Measurements from ENCODE around the gene CTPS2.

Gene CTPS2

DNA sequence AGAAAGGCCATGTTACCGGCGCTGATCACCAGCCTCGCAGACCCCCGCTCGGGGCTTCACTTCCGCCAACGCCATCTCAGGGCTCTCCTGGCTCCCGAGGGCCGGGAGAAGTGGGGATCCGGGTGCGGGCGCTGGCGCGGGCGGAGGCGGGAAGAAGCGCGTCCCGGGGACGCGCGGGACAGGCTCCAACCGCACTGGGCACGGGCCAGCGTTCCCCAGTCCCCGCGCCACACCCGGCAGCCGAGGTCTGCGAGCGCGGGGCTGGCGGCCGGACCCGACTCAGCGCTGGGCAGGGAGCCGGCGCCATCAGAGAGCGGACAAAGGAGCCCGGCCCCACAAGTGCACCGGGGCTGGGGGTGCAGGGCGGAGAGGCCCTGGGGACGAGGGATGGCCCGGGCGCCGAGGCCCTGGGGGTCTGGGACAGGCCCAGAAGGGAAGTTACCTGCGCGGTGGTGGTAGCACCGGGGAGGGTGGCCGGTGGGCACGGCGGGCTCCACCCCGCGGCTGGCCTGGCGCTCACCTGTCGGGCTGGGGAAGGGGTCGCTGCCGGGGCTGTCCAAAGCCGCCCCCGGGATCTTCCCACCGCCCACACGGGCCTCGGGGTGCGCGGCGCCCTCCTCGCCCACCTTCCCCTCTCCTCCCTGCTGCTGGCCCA is 449 bp downstream of the CTPS2 start:
- no peak for DNase-seq

DNA sequence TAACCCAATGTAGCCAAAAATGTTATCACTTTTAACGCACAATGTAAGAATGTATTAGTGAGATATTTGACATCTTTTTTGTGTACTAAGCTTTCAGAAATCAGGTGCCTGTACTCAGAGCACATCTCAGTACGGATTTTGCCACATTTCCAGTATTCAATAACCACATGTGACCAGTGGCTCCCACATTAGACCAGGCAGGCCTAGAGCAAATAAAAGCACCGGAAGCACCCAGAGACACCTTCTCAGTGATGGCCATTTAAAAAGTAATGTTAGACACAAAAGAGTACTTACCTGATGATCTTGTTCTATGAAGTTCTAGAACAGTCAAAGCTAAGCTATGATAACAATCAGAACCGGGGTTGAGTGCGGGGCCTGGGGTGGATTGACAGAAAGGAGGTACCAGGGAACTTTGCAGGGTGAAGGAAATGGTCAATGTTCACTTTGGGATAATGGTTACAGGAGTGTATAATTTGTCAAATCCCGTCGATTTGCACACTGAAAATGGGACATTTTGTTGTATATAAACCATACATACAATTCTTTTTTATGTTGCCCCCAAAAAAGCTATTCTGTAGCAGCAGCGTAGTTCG is 1.2 kb downstream of the CTPS2 start:
- no peak for DNase-seq

DNA sequence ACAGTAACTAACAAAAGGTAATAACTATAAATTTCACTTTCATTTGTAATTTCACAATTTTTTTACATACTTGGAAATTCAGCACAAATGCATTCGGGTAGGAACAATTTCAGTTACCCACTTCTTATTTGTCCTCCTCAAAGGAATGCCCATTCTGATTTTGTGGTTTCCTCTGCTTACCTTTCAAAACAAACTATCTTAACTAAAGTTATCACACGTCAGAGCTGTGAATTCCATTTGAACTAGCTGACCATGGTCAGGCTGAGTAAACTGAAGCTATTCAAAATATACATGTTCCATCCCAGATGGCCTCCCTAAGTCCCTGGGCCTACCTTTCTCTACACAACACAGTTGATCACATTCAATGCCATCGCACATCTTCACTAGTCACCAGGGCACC is 4.5 kb downstream of the CTPS2 start:
- no peak for DNase-seq

DNA sequence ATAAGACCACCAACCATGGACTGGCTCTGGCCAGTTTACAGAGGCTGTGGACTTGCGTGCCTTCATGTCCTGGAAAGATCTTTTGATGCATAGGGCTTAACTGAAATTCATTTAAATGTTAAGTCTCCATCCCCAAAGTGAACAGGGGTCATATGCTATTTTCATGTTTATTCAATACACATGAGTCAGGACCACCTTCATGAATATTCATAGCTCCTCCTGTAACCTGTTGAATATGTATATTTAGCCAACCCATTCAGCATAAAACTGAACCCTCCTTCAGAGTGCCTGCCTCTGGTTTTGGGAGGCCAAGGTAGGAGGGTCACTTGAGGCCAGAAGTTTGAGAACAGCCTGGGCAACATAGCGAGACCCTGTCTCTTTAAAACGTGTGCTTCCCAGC is 7.1 kb downstream of the CTPS2 start:
- no peak for DNase-seq

DNA sequence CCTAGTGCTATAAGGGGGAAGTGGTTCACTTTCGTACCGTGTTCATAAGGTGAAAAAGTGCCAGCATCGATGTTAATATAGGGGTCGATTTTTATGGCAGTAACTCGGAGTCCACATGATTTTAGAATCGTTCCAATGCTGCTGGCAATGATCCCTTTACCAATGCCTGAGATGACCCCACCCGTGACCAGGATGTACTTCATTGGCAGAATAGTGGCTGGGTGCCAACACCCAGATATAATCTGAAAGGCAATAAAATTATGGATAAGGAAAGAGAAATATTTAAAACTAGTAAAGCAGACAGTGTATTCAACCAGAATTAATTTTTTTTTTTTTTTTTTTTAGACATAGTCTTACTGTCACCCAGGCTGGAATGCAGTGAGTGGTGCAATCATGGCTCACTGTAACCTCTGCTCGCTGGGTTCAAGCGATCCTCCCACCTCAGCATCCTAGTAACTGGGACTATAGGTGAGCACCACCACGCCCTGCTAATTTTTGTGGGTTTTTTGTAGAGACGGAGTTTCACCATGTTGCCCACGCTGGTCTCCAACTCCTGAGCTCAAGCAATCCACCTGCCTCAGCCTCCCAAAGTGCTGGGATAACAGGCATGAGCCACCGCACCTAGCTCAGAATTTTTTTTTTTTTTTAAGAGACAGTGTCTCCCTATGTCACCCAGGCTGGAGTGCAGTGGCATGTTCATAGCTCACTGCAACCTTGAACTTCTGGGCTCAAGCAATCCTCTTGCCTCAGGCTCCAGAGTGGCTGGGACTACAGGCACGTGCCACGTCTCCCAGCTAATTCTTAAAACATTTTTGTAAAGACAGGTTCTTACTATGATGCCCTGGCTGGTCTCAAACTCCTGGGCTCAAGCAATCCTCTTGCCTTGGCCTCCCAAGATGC is 9.5 kb downstream of the CTPS2 start:
- no peak for DNase-seq

DNA sequence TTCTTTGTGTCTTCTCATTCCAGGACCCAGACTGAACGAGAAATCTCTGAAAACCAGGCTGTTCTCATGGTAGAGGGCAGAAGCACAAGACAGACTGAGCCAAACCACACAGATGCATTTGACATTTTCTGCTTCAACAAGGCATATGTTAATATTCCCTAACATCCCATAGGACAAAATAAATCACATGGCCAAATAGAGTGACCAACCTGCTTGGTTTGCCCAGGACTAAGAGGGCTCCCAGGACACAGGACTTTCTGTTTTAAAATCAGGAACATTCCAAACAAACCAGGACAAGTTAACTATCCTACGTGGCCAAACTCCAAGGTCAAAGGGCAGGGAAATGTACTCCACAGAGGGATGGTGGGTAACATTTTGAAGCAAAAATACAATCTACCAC is 11.7 kb downstream of the CTPS2 start:
- DNase-seq: no peak

DNA sequence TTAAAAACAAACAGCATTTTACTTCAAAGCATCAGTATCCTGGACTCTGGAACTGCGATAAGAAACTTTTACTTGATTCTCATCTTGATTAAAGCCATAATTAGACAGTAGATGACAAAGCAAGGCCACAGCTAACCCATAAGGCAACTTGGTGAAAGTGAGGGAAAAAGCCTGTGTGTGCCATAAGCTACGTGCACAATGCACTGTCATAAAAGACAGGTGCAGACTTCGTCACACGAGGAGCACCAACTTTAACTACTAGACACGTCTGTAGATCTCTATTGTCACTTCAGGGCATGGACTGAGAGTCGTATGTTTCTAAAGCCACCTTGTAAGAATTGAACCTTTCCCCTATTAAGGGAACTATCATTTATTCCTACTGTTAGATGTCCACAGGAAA is 13.1 kb downstream of the CTPS2 start:
- DNase-seq: no peak

DNA sequence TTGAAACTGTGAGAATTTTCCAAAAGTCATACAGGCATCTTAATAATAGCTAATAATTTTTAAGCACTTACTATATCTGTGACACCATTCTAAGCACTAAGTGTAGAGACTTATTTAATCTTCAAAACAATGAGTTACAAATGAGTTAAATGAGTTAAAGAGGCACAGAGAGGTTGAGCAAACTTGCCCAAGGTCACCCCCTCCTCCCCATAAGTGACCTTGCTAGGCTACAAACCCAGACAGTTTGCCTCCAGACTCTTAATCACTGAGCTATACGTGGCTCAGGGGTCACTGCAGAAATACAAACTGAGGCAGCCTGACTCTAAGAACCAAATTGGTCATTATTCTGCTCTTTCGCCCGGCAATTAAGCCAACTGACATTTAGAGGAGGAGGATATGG is 15.5 kb downstream of the CTPS2 start:
- DNase-seq: no peak

DNA sequence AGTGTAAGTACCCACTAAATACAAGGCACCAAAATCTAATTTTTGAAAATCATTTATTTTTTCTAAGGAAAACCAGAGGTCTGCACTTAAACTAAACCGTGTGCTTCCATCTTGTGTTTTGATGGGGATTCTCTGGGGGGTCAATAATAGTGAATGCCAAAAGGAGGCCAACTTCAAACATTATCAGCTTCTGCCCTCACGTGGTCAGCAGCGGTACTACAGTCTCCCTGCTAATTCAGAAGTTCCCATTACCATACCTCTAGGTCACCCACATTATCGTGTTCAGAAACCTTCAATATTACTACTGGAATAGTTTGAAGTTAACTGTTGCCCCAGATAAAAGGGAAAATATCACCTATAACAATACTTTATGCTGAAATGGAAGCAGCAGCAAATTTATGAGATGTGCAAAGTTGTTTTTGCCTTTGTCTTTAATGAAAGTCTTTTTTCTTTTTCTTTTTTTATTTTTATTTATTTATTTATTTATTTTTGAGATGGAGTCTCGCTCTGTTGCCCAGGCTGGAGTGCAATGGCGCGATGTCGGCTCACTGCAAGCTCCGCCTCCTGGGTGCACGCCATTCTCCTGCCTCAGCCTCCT is 17.3 kb downstream of the CTPS2 start:
- DNase-seq: peak; percentile 25

DNA sequence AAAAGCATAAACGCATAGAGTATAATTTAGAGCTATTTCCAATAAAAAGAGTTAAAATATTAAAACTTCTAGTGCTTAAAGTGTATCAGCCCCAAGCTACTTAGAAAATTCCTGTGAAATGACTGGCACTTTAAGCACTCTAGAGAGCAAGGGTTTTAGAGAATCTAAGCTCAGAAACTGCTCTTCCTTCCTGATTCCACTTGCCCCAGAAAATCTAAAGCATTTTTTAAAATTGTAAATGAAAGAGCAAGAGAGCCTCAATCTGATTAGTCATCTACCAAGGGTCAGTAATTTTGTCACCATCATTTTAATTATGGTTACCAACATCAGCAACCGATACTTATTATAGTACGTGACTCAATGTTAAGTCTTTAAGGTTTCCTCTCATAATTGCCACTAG is 25.0 kb downstream of the CTPS2 start:
- DNase-seq: no peak

DNA sequence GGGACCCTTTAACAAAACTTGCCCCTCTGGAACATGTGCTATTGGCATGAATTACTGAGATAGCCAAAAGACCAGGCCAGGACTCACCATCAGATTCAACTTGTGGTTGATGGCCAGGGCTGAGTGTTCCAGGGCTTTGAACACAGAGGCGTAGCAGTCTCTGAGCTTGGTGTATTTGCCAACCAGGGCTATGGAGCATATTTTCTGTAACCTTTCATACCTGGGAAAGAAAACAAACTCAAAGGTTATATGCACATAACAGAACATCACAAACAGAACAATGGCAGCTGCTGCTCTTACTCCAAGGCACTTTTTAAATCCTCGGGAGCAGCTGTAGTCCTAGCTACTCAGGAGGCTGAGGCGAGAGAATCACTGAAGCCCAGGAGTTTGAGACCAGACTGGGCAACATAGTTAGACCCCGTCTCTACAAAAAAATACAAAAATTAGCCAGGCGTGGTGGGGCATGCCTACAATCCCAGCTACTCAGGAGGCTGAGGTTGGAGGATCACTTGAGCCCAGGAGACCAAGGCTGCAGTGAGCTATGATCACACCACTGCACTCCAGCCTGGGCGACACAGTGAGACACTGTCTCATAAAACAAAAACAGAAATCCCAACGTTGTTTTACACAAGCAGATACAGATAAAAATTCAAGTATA is 29.3 kb downstream of the CTPS2 start:
- no peak for DNase-seq

DNA sequence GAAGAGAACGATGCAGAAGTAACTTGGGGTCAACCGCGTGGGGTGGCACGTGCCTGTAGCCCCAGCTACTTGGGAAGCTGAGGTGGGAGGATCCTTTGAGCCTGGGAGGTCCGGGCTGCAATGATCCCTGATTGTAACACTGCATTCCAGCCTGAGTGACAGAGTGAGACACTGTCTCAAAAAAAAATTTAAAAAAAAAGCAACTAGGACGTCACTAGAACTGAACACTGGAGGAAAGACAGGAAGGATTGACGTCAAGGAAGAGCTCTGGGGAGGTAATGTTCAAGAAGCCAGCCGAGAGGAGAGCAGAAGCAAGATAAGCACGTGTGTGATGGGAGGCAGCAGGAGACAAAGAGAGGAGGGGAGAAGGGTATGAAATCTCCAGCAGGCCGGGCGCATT is 33.8 kb downstream of the CTPS2 start:
- no peak for DNase-seq

DNA sequence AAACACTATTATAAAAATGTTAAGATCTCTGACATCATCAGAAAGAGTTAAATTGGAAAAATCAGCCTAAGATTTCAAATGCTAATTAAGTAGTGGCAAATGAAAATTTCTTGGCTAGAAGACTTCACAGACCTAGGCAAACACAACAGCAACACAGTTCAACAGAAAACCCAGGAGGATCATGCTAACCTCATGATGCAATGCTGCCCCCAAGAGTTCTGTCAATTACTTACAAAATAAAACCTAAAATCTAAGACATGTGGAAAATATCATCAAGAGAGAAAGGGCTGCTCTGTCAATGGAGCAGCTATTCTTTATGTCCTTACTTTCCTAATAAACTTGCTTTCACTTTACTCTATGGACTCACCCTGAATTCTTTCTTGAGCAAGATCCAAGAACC is 41.5 kb downstream of the CTPS2 start:
- DNase-seq: peak; percentile 26

DNA sequence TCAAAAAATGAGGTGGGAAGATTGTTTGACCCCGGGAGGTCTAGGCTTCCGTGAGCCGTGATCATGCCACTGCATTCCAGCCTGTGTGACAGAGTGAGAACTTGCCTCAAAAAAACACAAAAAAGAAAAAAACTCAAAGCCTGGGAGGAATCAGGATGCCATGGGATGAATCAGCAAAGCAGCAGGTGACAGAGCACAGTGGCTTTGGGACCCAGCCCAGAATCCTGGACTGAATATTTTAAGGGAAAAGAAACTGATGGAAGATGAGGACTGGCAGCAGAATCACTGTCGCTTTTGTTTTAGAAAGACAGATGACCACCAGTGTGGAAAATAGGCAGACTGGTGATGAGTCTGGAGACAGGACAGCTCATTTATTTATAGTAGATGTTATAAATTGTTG is 45.9 kb downstream of the CTPS2 start:
- DNase-seq: no peak

DNA sequence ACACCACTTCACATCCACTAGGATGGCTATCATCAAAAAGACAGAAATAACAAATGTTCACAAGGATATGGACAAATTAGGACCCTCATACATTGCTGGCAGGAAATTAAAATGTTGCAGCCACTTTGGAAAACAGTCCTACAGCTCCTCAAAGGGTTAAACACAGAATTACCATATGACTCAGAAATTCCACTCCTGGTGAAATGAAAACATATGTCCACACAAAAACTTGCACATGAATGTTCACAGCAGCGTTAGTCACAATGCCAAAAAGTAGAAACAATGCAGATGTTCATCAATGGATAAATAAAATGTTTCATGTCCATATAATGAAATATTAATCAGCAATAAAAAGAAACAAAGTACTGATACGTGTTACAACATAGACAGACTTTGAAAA is 47.4 kb downstream of the CTPS2 start:
- no peak for DNase-seq

DNA sequence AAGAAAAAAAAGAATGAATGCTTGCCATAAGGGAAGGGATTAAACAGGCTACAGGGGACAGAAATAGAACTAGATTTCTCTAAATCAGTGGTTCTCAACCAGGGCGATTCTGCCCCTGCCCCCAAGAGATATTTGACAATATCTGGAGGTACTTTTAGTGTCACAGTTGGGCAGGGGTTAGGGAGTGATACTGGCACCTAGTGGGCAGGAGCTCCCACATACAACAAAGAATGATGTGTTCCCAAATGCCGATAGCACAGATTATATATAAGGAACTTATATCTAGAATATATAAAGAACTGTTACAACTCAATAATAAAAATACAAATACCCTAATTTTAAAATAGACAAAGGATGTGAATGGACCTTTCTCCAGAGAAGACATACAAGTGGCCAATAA is 47.8 kb downstream of the CTPS2 start:
- no peak for DNase-seq

DNA sequence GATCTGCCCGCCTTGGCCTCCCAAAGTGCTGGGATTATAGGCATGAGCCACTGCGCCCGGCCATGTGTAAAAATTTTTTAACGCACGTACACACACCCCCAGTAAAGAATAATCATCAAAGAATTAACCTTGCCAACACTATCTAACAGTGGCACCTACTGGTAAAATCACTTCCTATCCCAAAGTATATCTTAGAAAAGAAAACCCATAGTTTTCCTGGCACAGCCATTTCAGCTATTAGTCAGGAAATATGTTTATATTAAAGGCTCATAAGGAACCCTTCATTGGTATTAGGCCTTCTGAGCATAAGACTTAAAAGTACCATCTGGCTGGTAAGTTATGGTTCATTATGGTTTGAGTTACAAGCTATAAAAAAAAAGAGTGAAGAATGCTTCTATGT is 48.4 kb downstream of the CTPS2 start:
- no peak for DNase-seq

DNA sequence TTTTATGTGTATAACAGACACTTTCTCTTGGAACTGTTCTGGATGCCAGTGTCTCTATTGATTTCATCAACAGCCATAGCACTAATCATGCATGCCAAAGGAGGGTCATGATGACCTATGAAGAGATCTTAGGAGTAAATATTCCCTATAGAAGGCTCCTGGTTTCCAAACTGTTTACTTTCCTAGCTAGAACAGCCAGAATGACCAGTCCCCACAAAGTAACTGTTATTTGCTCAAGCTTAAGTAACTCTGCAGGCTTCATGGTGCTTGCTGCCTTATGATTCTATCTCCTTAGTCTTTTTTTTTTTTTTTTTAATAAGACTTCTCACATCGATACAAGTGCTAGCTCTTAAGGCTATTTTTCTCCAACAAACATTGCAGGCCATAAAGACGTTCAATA is 50.1 kb downstream of the CTPS2 start:
- DNase-seq: no peak

DNA sequence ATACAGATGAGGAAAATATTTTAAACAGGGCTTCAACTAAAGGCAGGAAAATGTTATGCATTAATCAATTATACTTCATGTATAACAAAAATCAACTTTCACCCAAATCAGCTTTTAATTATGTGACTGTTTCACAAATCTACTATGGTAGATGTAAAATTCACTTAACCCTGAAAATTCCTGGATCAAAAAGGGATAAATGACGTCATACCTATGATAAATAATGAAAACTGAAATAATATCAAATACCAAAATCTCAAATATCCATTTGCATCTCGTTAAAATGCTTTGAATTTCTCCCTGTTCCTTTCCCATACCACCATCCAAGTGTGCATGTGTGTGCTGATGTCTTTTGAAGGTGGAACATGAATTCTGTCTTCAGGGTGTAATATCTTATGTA is 51.0 kb downstream of the CTPS2 start:
- DNase-seq: no peak

DNA sequence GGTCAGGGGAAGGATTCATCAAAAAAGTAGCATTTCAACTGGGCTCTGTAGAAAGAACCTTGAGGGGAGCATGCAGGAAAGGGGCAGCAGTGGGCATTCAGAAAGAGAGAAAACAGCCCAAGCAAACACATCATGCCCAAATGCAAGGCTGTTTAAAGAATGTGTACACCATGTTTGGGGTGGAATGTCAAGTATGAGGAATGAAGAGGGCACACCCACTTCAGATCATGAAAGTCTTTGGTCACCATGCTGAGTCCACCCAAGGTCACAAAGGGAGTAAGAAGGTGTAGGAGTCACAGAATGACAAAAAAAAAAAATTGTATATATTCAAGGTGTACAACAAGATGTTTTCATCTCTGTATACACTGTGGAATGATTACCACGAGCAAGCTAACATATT is 53.1 kb downstream of the CTPS2 start:
- no peak for DNase-seq

DNA sequence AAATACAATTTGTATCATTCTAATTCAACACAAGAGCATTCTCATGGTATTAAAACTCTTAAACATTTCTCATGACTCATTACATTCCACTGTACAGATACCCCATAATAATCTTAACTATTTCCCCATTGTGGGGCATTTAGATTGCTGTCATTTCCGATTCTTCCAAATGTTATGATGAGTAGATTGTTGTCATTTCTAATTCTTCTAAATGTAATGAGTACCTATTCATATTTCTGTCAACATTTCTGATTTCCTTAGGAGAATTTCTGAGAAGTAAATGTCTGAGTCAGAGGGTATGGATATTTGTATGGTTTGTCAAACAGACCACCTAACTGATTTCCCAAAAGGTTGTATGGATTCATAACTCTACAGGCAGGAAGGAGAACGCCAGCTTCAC is 54.2 kb downstream of the CTPS2 start:
- DNase-seq: no peak

DNA sequence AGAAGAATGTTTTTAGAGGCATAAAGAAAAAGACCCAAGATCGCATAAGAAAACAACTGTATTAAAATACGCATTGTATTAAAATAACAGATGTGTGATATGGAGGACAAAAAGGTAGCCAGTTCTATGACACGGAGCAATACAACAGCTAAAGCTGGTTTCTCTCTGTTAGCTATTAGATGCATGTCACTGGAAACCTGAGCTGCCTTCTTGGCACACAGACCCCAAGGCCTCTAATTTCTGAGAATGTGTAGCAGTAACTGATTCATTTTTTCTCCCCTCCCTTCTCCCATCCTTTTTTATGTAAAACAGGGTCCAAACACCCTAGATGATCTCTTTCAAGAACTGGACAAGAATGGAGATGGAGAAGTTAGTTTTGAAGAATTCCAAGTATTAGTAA is 58.4 kb downstream of the CTPS2 start:
- DNase-seq: no peak

DNA sequence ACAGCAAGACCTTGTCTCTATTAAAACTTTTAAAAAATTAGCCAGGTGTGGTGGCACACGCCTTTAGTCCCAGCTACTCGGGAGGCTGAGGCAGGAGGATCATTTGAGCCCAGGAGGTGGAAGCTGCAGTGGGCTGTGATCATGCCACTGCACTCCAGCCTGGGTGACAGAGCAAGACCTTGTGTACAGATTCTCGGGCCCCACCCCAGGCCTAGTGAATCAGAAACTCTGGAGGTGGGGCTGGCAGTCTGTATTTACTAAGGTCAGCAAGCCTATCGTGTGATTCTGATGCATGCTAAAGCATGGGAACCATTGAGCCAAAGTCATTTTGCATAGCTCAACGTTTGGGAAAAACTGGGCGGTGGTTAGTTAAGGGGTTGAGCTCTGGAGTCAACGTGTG is 59.0 kb downstream of the CTPS2 start:
- DNase-seq: no peak
